Measurements from ENCODE around the gene HTR2C.

- TF ChIP-seq LRRFIP1 (CRISPR knock-in tag; conservative IDR thresholded peaks at IDR 0.05) (no peak), CTCF (CRISPR knock-in tag; IDR thresholded peaks at IDR 0.05) (no peak), ZNF557 (CRISPR knock-in tag; IDR thresholded peaks at IDR 0.05) (no peak), GPBP1L1 (CRISPR knock-in tag; IDR thresholded peaks at IDR 0.05) (no peak), ZBTB43 (CRISPR knock-in tag; conservative IDR thresholded peaks at IDR 0.05) (no peak), FOXM1 (CRISPR knock-in tag; IDR thresholded peaks at IDR 0.05) (no peak)
Observed at GRCh38 chrX:114581528-114582263, 2.2 kb upstream of the HTR2C start.

Measured in HepG2 (cell line).